Large intestine (tissue), 3 donors: Measurements from ENCODE around the gene DLGAP1. TPM values are rescaled to one million over a fixed set of nuclear protein-coding genes. Genes with fewer than 3 reads are reported as not detected.
A peak's percentile ranks its signal among the peaks of the same experiment; 100 is the strongest.

Experiments used
- DNase-seq, 2 donors: peaks; one replicate each; pipeline versions ENCODE4 v3.0.0 to v3.0.0-alpha.2; 2013
- H3K27ac ChIP-seq: one replicate; pipeline ENCODE4 v1.5.1; 2013; ENCODE audit warnings: low read length
- H3K27me3 ChIP-seq: 2 replicates; pipeline ENCODE4 v1.6.1; 2013; ENCODE audit warnings: low read length; ENCODE audit not compliant: control insufficient read depth, insufficient read depth
- H3K36me3 ChIP-seq: 2 replicates; pipeline ENCODE4 v1.6.1; 2013; ENCODE audit warnings: low read length; ENCODE audit not compliant: control insufficient read depth, insufficient read depth
- H3K4me1 ChIP-seq: one replicate; pipeline ENCODE4 v1.6.1; 2013; ENCODE audit warnings: low read length; ENCODE audit not compliant: control insufficient read depth, insufficient read depth
- H3K4me3 ChIP-seq: one replicate; pipeline ENCODE4 v1.5.1; 2013; ENCODE audit warnings: low read length
- H3K9me3 ChIP-seq: one replicate; pipeline ENCODE4 v1.6.1; 2013; ENCODE audit warnings: mild to moderate bottlenecking, low read depth, low read length, moderate library complexity; ENCODE audit not compliant: control insufficient read depth
- WGBS: methylation state at CpG from one replicate; pipeline ENCODE4 v1.1.5; 2013; ENCODE audit warnings: low lambda C conversion rate; ENCODE audit not compliant: insufficient coverage; 5-methylcytosine and 5-hydroxymethylcytosine counted together
- polyA plus RNA-seq: library from polyadenylated mRNA; unstranded; fragments of 120-200 nt; gene quantifications from one replicate; pipeline ENCODE4 v1.2.1, GENCODE V29; 2013

The DLGAP1 gene
- polyA plus RNA-seq, 1 donor, result 0.69 TPM

DNA sequence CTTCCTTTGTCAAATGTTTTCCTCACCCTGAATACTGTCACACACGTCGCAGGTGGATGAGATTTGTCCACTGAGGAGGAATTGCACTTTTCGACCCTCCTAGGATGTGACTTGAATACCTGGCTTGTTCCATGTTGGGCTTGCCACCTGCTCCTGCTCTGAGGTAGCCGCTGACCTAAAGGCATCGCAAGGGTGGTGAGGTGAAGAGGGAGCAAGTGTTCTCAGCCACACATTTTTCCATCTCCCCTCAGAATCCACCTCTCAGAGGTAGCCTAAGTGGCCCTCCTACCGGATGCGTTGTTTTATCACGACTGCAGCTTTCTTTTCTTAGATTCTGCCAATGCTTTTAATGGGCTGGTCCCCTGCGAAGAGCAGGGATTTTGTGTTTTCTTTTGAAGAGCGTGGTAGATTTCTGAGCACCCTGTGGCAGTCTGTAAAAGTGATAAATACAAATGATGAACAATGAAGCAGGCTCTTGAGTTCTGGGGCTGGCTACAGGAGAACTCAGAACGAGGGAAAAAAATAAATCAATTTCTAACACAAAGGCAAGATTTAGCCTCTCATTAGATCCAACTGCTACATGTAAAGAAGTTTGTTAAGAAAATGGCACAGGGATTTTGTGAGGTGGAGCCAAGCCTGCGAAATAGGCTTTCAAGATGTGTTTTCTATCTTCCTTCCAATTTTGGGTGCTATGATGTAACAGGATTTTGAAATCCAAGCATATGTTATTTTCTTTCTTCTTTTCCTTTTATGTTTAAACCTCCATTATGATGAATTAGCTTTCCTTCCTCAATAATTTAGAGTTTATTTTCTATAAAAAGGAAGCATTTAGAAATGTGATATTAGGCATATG, 618.4 kb downstream of the DLGAP1 start:
- Histone ChIP-seq H3K4me3 (no peak overlapping the region), H3K27ac (no peak overlapping the region), H3K4me1 (no peaks in the 10 kb centered on the region), H3K9me3 (no peaks in the 10 kb centered on the region), H3K27me3 (no peaks in the 10 kb centered on the region), H3K36me3 (no peaks in the 10 kb centered on the region)
- DNase-seq, result no peak
- WGBS, result 79% methylated on average over 4 of the region's 12 CpGs

DNA sequence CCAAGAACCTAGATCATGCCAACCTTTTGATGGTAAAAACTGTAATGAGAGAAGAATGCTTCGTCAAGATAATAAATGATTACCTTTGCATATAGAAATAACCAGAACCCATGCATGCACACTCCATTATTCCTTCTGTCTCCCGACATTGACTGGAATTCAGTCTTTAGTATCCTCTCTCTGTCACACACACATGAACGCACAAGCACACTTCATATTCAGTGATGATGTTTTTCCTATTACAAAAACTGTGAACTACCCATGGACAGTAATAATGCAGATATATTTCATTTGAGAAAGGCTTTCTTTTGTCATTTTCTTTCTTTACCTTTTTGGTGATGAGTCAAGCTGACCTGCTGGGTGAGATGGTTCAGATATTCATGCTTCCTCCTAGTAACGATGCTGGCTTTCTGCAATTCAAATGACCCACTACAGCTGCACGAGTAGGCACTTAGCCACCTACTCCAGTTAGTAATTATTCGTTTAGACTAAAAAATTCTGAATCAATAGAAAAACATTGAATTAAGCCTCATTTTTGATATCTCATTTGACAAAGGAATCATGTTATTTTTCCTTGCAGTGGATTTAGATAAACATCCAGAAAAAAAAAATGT, 623.0 kb downstream of the DLGAP1 start:
- Histone ChIP-seq H3K4me1 (no peaks in the 10 kb centered on the region), H3K4me3 (no peak overlapping the region), H3K36me3 (no peaks in the 10 kb centered on the region), H3K27me3 (no peaks in the 10 kb centered on the region), H3K9me3 (no peaks in the 10 kb centered on the region), H3K27ac (no peak overlapping the region)
- DNase-seq, result no peak
- 80% methylated on average over 1 of the region's 6 CpGs for WGBS

DNA sequence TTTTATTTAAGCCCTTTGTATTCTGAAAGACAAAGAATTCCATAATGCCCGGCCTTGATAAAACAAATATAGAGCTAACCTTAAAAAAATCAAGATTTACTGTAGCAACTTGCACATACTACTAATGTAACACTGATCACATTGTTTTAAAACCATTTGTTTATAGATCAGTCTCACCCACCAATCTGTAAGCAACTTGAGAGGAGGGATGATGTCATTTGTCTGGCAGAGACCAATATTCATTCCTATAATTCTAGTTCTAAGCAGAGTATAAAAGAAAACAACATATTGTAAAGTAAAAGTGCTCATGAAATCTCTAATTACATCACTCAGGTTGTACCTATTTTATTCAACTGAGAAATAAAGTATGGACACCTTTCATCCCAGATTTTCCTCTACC, 624.5 kb downstream of the DLGAP1 start:
- H3K4me3 ChIP-seq, result no peak overlapping the region
- no peaks in the 10 kb centered on the region for H3K9me3 ChIP-seq
- H3K27ac ChIP-seq, result no peak overlapping the region
- no peaks in the 10 kb centered on the region for H3K27me3 ChIP-seq
- no peak for DNase-seq
- no peaks in the 10 kb centered on the region for H3K4me1 ChIP-seq
- WGBS, result no CpG with 5 or more reads among the region's 1 CpG
- H3K36me3 ChIP-seq, result no peaks in the 10 kb centered on the region

DNA sequence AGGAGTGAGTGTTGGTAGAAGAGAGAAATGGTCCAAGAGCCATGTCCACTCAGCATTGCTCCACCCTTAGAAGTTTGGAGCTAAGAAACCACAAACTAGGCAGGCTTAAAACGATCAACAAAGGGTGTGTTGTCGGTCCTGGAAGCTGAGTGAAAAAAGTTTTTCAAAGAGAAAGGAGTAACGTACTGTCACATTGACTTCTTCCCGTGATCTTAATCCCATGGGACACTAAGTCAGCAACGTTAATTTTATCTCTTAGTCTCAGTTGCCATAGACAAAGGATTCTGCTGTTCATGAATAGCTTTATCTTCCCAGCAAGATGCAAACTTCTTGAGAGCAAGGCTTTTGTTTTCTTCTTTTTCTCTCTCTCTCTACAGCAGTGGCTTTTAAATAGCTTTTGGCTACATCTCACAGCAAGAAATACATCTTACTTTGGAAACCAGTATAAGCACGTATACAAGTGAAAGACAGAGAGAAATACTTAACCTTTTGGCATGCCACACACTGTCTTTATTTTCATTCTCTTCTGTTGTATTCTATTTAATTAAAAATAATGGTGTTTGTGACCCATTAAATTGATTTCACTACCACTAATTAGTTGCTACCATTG, 627.8 kb downstream of the DLGAP1 start:
- Histone ChIP-seq H3K27me3 (no peaks in the 10 kb centered on the region), H3K36me3 (no peaks in the 10 kb centered on the region), H3K27ac (no peak overlapping the region), H3K9me3 (no peaks in the 10 kb centered on the region), H3K4me1 (no peaks in the 10 kb centered on the region), H3K4me3 (no peak overlapping the region)
- DNase-seq, result no peak
- 80% methylated on average over 2 of the region's 6 CpGs for WGBS

GRCh38 chr18:3826021-3826420, 629.1 kb downstream of the DLGAP1 start:
- Histone ChIP-seq H3K36me3 (no peaks in the 10 kb centered on the region), H3K4me1 (no peaks in the 10 kb centered on the region), H3K4me3 (no peak overlapping the region), H3K27me3 (no peaks in the 10 kb centered on the region), H3K27ac (no peak overlapping the region), H3K9me3 (no peaks in the 10 kb centered on the region)
- no peak for DNase-seq
- 100% methylated on average over 1 of the region's 4 CpGs for WGBS

DNA sequence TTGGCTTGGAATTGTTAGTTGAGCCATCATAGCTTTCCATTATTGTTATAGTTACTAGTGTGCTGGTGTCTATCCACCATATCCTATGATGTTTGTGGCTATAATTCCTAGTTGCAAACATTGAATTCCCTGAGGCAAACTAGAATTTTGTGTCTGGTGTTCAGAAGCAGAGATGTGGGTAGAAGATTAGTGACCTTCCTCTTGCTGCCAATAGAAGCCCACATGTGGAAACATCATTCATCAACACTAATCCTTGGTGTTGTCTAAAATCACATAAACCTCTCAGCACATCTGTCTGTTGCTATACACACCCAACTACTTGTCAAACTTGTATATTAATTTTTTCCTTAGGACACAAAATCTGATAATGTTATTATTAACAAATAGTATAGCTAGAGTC, 631.0 kb downstream of the DLGAP1 start:
- H3K4me1 ChIP-seq, result no peaks in the 10 kb centered on the region
- no peaks in the 10 kb centered on the region for H3K27me3 ChIP-seq
- H3K27ac ChIP-seq, result no peak overlapping the region
- no peak overlapping the region for H3K4me3 ChIP-seq
- no peaks in the 10 kb centered on the region for H3K36me3 ChIP-seq
- H3K9me3 ChIP-seq, result no peaks in the 10 kb centered on the region
- DNase-seq, result no peak

GRCh38 chr18:3823073-3823472, 632.0 kb downstream of the DLGAP1 start:
- H3K27me3 ChIP-seq, result no peaks in the 10 kb centered on the region
- 100% methylated on average over 1 of the region's 3 CpGs for WGBS
- no peaks in the 10 kb centered on the region for H3K4me1 ChIP-seq
- no peaks in the 10 kb centered on the region for H3K36me3 ChIP-seq
- DNase-seq, result no peak
- no peaks in the 10 kb centered on the region for H3K9me3 ChIP-seq
- H3K4me3 ChIP-seq, result no peak overlapping the region
- H3K27ac ChIP-seq, result no peak overlapping the region

DNA sequence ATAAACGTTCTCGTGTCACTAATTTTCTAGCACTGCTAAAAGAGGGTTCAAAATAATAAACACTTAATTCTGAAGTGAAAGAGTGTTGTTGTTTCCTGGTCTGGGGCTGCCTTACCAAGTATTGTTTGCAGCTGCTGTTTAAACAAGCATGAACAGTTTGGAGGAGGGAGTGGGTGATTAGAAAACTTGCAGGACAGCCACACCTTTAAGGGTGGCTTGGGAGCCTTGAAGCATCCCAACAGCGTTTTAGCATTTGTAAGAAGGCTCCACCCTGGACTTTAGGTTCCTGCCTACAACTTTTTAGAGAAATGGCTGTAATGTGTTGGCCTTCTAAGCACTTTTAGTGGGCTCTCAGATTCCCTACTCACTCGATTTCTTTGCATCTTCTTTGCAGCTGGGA, 633.6 kb downstream of the DLGAP1 start:
- Histone ChIP-seq H3K9me3 (no peaks in the 10 kb centered on the region), H3K27me3 (no peaks in the 10 kb centered on the region), H3K4me3 (no peak overlapping the region), H3K36me3 (no peaks in the 10 kb centered on the region), H3K27ac (no peak overlapping the region), H3K4me1 (peaks cover 8% of the 10 kb centered on the region)
- WGBS, result 33% methylated on average over 1 of the region's 4 CpGs
- DNase-seq, result no peak

GRCh38 chr18:3819961-3820360, 635.1 kb downstream of the DLGAP1 start:
- 91% methylated on average over 4 of the region's 7 CpGs for WGBS
- H3K36me3 ChIP-seq, result no peaks in the 10 kb centered on the region

DNA sequence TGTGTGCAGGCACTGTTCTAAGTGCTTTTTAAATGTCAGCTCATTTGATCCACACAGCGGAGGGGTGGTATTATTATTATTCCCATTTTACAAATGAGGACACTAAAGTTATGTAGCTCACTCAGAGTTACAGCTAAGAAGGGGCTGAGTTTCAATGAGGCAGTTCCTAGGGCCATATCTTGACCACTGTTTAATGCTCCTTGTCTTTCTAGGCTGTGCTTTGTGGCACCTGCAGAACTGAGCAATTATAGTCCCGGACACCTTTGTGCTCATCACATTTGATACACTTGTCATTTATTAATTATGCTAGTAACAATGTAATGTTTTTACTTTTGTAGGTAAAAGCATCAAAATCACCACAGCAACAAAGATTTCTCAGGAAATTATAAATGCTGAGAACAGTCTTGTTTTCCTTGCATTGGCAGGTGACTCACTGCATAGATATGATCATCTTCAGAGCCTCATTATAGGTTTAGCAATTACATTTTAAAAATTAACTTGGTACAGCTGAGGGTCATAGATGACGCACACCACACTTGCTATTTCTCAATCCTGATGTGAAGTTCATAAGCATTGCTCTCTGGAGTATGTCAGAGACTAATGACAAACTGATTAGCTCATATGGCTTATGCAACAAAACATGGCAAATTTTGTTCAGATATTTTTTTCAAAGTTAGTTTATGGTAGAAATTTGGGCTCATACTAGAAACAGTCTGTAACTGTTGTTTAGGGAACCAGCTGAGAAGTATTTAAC, 638.3 kb downstream of the DLGAP1 start:
- peak; percentile 89 to 96 for DNase-seq
- Histone ChIP-seq H3K36me3 (no peaks in the 10 kb centered on the region), H3K4me3 (no peak overlapping the region), H3K27me3 (no peaks in the 10 kb centered on the region), H3K27ac (peak overlapping the region; percentile 63), H3K4me1 (peaks cover 12% of the 10 kb centered on the region), H3K9me3 (no peaks in the 10 kb centered on the region)
- 40% methylated on average over 1 of the region's 3 CpGs for WGBS

More at GRCh38 chr18:3819961-3820360, 635.1 kb downstream of the DLGAP1 start:
- peaks cover 12% of the 10 kb centered on the region for H3K4me1 ChIP-seq
- no peak overlapping the region for H3K4me3 ChIP-seq
- H3K27me3 ChIP-seq, result no peaks in the 10 kb centered on the region
- H3K27ac ChIP-seq, result no peak overlapping the region
- DNase-seq, result no peak
- no peaks in the 10 kb centered on the region for H3K9me3 ChIP-seq
